ENCODE results near the gene TECR.

- TF ChIP-seq CTCF (IDR thresholded peaks at IDR 0.05; ENCODE audit: insufficient read depth, low read length, poor library complexity, severe bottlenecking) (no peak), EZH2phosphoT487 (conservative IDR thresholded peaks at IDR 0.05; ENCODE audit: low read length) (no peak)
These were observed 758 bp upstream of the TECR start for GRCh38 chr19:14528419-14529253.
